Measurements from ENCODE around the gene LGR4. TPM values are rescaled to one million over a fixed set of nuclear protein-coding genes. Genes with fewer than 3 reads are reported as not detected.

The LGR4 gene
- total and polyA plus RNA-seq, 10 of the 15 experiments (the other 5 are each of a cell fraction or from before 2014, with no cell fraction given) = under 0.01 to 0.64 (median 0.04) TPM; not detected in 5

DNA sequence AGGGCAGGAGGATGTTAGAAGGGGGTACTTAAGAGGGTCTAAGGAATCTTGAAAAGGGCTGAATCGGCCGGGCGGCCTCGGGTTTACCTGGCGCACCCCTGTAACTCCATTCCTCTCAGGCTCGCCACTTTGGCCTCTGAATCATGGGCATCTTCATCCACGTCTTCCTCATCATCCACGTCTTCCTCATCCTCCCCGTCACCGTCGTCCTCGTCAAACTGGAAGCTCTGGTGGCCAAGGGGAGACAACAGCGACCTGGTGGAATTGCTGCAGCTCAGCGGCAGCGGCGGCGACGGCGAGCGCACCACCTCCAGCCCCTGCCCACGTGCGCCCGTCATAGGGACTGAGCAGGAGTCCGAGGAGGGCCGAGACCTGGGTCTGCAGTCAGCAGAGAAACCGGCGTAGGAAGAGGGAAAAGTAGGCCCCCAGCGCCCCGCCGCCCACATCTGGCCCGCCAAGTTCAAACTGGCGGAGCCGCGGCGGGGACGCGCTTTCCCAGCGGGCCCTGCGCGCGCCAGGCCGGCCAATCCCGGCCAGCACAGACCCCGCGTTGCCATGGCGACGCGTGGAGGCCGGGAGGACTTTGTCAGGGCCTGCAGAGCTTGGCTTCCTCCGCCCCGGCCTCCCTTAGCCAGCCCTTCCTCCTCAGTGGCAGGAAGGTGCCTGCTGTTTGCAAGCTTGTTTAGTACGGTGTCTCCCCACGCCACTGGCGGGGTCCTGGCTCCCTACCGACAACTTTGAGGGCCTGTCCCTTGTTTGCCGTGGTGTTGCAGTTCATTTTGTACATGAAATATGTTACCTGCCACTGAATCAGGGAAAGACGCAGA lies 109.6 kb downstream of the LGR4 start, which contains the start of gene CCDC34 (continued):
- TF ChIP-seq, protein P1, sequence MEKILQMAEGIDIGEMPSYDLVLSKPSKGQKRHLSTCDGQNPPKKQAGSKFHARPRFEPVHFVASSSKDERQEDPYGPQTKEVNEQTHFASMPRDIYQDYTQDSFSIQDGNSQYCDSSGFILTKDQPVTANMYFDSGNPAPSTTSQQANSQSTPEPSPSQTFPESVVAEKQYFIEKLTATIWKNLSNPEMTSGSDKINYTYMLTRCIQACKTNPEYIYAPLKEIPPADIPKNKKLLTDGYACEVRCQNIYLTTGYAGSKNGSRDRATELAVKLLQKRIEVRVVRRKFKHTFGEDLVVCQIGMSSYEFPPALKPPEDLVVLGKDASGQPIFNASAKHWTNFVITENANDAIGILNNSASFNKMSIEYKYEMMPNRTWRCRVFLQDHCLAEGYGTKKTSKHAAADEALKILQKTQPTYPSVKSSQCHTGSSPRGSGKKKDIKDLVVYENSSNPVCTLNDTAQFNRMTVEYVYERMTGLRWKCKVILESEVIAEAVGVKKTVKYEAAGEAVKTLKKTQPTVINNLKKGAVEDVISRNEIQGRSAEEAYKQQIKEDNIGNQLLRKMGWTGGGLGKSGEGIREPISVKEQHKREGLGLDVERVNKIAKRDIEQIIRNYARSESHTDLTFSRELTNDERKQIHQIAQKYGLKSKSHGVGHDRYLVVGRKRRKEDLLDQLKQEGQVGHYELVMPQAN (conservative IDR thresholded peaks at IDR 0.05) = peak; percentile 95
- TF ChIP-seq ZSCAN29 (IDR thresholded peaks at IDR 0.05) (no peak), TCF7 (IDR thresholded peaks at IDR 0.05; ENCODE audit: borderline replicate concordance) (no peak), CBFB (IDR thresholded peaks at IDR 0.05; ENCODE audit: low read depth) (no peak), MTA3 (IDR thresholded peaks at IDR 0.05; ENCODE audit: borderline replicate concordance, low read length) (no peak), CHD4 (IDR thresholded peaks at IDR 0.05) (no peak), PAX5 (IDR thresholded peaks at IDR 0.05; ENCODE audit: borderline replicate concordance, low read depth, low read length) (peak; percentile 50; the same call in 1 of the 2 replicates), SMAD1 (IDR thresholded peaks at IDR 0.05; ENCODE audit: low read depth, partially characterized antibody) (no peak), GATAD2B (conservative IDR thresholded peaks at IDR 0.05; ENCODE audit: low read depth) (peak; percentile 88), RB1 (IDR thresholded peaks at IDR 0.05; ENCODE audit: borderline replicate concordance) (no peak; the same call in 1 of the 2 replicates), EED (IDR thresholded peaks at IDR 0.05; ENCODE audit: low read depth) (0 out of 2 replicates have a peak, but pooled peaks have one; percentile 32), BACH1 (IDR thresholded peaks at IDR 0.05; ENCODE audit: borderline replicate concordance) (0 out of 2 replicates have a peak, but pooled peaks have one; percentile 47), FOXM1 (IDR thresholded peaks at IDR 0.05; ENCODE audit: low read depth, low read length) (peak; percentile 41; the same call in 1 of the 2 replicates), TCF3 (IDR thresholded peaks at IDR 0.05; ENCODE audit: borderline replicate concordance, insufficient read depth, low read depth, low read length) (0 out of 2 replicates have a peak, but pooled peaks have one; percentile 33), ZNF274 (IDR thresholded peaks at IDR 0.05; ENCODE audit: insufficient read depth, insufficient read length) (no peak), POLR2AphosphoS2 (IDR thresholded peaks at IDR 0.05; ENCODE audit: low read depth, low read length) (0 out of 2 replicates have a peak, but pooled peaks have one; percentile 16), SUZ12 (IDR thresholded peaks at IDR 0.05; ENCODE audit: unreplicated experiment) (no peak), PAX8 (IDR thresholded peaks at IDR 0.05) (no peak), NFIC (IDR thresholded peaks at IDR 0.05; ENCODE audit: low read depth, low read length) (no peak), SIN3A (IDR thresholded peaks at IDR 0.05; ENCODE audit: low read depth, low read length) (peak; percentile 93), EZH2 (IDR thresholded peaks at IDR 0.05; ENCODE audit: borderline replicate concordance, control insufficient read depth, low read depth, low read length) (no peak), SREBF1 (IDR thresholded peaks at IDR 0.05; ENCODE audit: low read length) (no peak), EGR1 (IDR thresholded peaks at IDR 0.05; ENCODE audit: borderline replicate concordance in 1 of 2, low read depth in 2 of 2, low read length in 2 of 2) (peak in 1 of 2 experiments; percentile 70; a peak in 1 of 3 replicates)
- TF ChIP-seq, protein P2, sequence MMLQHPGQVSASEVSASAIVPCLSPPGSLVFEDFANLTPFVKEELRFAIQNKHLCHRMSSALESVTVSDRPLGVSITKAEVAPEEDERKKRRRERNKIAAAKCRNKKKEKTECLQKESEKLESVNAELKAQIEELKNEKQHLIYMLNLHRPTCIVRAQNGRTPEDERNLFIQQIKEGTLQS (IDR thresholded peaks at IDR 0.05; ENCODE audit: borderline replicate concordance, extremely low read depth, low read depth, low read length) = no peak
- TF ChIP-seq, protein P3, sequence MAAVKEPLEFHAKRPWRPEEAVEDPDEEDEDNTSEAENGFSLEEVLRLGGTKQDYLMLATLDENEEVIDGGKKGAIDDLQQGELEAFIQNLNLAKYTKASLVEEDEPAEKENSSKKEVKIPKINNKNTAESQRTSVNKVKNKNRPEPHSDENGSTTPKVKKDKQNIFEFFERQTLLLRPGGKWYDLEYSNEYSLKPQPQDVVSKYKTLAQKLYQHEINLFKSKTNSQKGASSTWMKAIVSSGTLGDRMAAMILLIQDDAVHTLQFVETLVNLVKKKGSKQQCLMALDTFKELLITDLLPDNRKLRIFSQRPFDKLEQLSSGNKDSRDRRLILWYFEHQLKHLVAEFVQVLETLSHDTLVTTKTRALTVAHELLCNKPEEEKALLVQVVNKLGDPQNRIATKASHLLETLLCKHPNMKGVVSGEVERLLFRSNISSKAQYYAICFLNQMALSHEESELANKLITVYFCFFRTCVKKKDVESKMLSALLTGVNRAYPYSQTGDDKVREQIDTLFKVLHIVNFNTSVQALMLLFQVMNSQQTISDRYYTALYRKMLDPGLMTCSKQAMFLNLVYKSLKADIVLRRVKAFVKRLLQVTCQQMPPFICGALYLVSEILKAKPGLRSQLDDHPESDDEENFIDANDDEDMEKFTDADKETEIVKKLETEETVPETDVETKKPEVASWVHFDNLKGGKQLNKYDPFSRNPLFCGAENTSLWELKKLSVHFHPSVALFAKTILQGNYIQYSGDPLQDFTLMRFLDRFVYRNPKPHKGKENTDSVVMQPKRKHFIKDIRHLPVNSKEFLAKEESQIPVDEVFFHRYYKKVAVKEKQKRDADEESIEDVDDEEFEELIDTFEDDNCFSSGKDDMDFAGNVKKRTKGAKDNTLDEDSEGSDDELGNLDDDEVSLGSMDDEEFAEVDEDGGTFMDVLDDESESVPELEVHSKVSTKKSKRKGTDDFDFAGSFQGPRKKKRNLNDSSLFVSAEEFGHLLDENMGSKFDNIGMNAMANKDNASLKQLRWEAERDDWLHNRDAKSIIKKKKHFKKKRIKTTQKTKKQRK (IDR thresholded peaks at IDR 0.05; ENCODE audit: low read depth, low read length) = no peak

Data from GM12878 (cell line).